ENCODE results near the gene PPP1R26. TPM values are rescaled to one million over a fixed set of nuclear protein-coding genes. Genes with fewer than 3 reads are reported as not detected.
A peak's percentile ranks its signal among the peaks of the same experiment; 100 is the strongest.

PPP1R26 gene
- total and polyA plus RNA-seq, 9 of the 15 experiments (the other 6 are each of a cell fraction or from before 2014, with no cell fraction given), result 0.77 to 26.8 (median 9.3) TPM

GRCh38 chr9:135506327-135507103 lies 26.9 kb downstream of the PPP1R26 start (continued):
- TF ChIP-seq GATA2 (CRISPR knock-in tag; IDR thresholded peaks at IDR 0.05), result no peak
- peak; percentile 61; the same call in 1 of the 2 replicates for TF ChIP-seq MTA3 (IDR thresholded peaks at IDR 0.05; ENCODE audit: borderline replicate concordance)
- TF ChIP-seq DPF2 (IDR thresholded peaks at IDR 0.05), result peak; percentile 56; the same call in 1 of the 2 replicates
- TF ChIP-seq STAG1 (CRISPR knock-in tag; IDR thresholded peaks at IDR 0.05; ENCODE audit: borderline replicate concordance), result no peak
- no peak for TF ChIP-seq RBM17 (IDR thresholded peaks at IDR 0.05; ENCODE audit: borderline replicate concordance, low read depth, low read length)
- peak; percentile 53; the same call in 1 of the 2 replicates for TF ChIP-seq NCOA1 (IDR thresholded peaks at IDR 0.05; ENCODE audit: low read depth)
- TF ChIP-seq ZSCAN32 (CRISPR knock-in tag; IDR thresholded peaks at IDR 0.05), result no peak
- no peak for TF ChIP-seq PRDM10 (IDR thresholded peaks at IDR 0.05; ENCODE audit: partially characterized antibody)
- no peak for TF ChIP-seq ZC3H8 (IDR thresholded peaks at IDR 0.05)
- no peak for TF ChIP-seq MCM5 (IDR thresholded peaks at IDR 0.05; ENCODE audit: low read depth)
- no peak for TF ChIP-seq TAF1 (IDR thresholded peaks at IDR 0.05; ENCODE audit: control insufficient read depth, extremely low read depth, insufficient read depth, low read length, severe bottlenecking)
- peak; percentile 72; the same call in 1 of the 2 replicates for TF ChIP-seq ZSCAN29 (IDR thresholded peaks at IDR 0.05)
- no peak for TF ChIP-seq ZBTB8A (IDR thresholded peaks at IDR 0.05; ENCODE audit: partially characterized antibody)
- TF ChIP-seq MYC (IDR thresholded peaks at IDR 0.05; ENCODE audit: low read depth, low read length), result peak; percentile 45; the same call in 1 of the 2 replicates
- no peak for TF ChIP-seq MYC (CRISPR knock-in tag; IDR thresholded peaks at IDR 0.05; ENCODE audit: borderline replicate concordance, low read depth)
- TF ChIP-seq CREB1 (IDR thresholded peaks at IDR 0.05), result no peak
- no peak for TF ChIP-seq CREB1 (CRISPR knock-in tag; IDR thresholded peaks at IDR 0.05)
- TF ChIP-seq SMARCA4 (IDR thresholded peaks at IDR 0.05), result peak; percentile 16; the same call in 1 of the 2 replicates
- TF ChIP-seq ZNF184 (CRISPR knock-in tag; IDR thresholded peaks at IDR 0.05), result no peak
- TF ChIP-seq NELFE (IDR thresholded peaks at IDR 0.05; ENCODE audit: insufficient read depth, insufficient read length), result no peak
- no peak for TF ChIP-seq HDAC3 (IDR thresholded peaks at IDR 0.05; ENCODE audit: borderline replicate concordance, partially characterized antibody)
- TF ChIP-seq HNRNPK (IDR thresholded peaks at IDR 0.05; ENCODE audit: low read depth, low read length, poor library complexity, severe bottlenecking), result no peak
- TF ChIP-seq ZNF134 (CRISPR knock-in tag; conservative IDR thresholded peaks at IDR 0.05), result no peak
- TF ChIP-seq ZHX1 (conservative IDR thresholded peaks at IDR 0.05; ENCODE audit: low read length), result no peak

Data from K562 (cell line).